AG04450 (cell line): ENCODE data around the gene VAC14. TPM values are rescaled to one million over a fixed set of nuclear protein-coding genes. Genes with fewer than 3 reads are reported as not detected.

Source experiments
- CTCF ChIA-PET: fragments of 300-600, 350-600 bp; formaldehyde crosslinking; extraction: SDS; loops from one replicate; lab custom pipeline; 2022; ENCODE audit warnings: antibody characterized with exemption, inconsistent platforms; lab: Charles Lee
- POLR2A ChIA-PET: fragments of 350-600 bp; formaldehyde crosslinking; extraction: SDS; loops from one replicate; lab custom pipeline; 2021; ENCODE audit warnings: antibody characterized with exemption, inconsistent platforms; lab: Yijun Ruan, JAX
- DNase-seq: peaks from one replicate; pipeline ENCODE4 v3.0.0-alpha.2; 2011; ENCODE audit warnings: low read depth, low spot score
- H3K27ac ChIP-seq: one replicate; pipeline ENCODE4 v1.5.1; 2012; ENCODE audit warnings: low read depth, low read length, control low read depth
- H3K27me3 ChIP-seq: one replicate; pipeline ENCODE4 v1.6.0; 2012; ENCODE audit warnings: low read length; ENCODE audit not compliant: control insufficient read depth, insufficient read depth
- H3K4me3 ChIP-seq: 2 replicates; pipeline ENCODE4 v1.5.1; 2011; ENCODE audit warnings: mild to moderate bottlenecking, low read depth, low read length, control low read depth
- H3K9me3 ChIP-seq: 2 replicates; pipeline ENCODE4 v1.5.1; 2012; ENCODE audit warnings: low read length; ENCODE audit not compliant: control insufficient read depth, insufficient read depth
- polyA plus RNA-seq: library from polyadenylated mRNA; depleted of rRNA; stranded (reverse); fragments of >200 nt; gene quantifications from 2 replicates; pipeline ENCODE4 v1.2.3, GENCODE V29; 2011
- TF ChIP-seq, protein P1 (sequence below): IDR thresholded peaks from 2 replicates; pipeline ENCODE4 v1.5.1; 2011; ENCODE audit warnings: low read depth, low read length, control low read depth, inconsistent platforms

Gene VAC14
- polyA plus RNA-seq, 1 experiment, result 30.2 TPM

DNA sequence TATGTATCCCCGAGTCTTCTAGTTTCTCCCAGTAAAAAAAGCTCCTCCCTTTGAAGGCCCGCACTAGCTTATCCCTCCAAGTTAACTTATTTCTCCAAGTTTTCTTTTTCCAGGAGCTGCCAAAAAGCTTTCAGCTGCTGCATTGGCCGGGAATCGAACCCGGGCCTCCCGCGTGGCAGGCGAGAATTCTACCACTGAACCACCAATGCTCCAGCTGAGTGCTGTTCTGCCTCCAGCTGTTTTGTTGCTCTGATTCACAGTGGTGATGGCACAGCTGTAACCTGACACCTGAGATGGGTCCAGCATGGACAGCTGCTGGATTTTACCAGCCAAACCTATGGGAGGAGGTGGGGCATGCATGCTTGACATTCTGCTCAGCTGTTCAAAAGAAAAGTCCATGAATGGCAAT, 22.1 kb downstream of the VAC14 start:
- peak; percentile 89 for DNase-seq
- Histone ChIP-seq H3K27ac (peak overlapping the region; percentile 68), H3K4me3 (no peak overlapping the region), H3K9me3 (peaks cover 8% of the 10 kb centered on the region), H3K27me3 (no peaks in the 10 kb centered on the region)
- ChIA-PET CTCF (interaction anchor here (1.2 to 2.3 kb wide), 2 partner anchors 9 to 533 kb away, joined by 3 to 10 read pairs; no protein-coding TSS in a partner anchor), POLR2A (interaction anchor here (0.6 to 1.1 kb wide), 4 partner anchors 18 to 689 kb away, joined by 3 to 5 read pairs (median 4); partner anchors contain the start of gene VAC14)
- TF ChIP-seq, protein P1, sequence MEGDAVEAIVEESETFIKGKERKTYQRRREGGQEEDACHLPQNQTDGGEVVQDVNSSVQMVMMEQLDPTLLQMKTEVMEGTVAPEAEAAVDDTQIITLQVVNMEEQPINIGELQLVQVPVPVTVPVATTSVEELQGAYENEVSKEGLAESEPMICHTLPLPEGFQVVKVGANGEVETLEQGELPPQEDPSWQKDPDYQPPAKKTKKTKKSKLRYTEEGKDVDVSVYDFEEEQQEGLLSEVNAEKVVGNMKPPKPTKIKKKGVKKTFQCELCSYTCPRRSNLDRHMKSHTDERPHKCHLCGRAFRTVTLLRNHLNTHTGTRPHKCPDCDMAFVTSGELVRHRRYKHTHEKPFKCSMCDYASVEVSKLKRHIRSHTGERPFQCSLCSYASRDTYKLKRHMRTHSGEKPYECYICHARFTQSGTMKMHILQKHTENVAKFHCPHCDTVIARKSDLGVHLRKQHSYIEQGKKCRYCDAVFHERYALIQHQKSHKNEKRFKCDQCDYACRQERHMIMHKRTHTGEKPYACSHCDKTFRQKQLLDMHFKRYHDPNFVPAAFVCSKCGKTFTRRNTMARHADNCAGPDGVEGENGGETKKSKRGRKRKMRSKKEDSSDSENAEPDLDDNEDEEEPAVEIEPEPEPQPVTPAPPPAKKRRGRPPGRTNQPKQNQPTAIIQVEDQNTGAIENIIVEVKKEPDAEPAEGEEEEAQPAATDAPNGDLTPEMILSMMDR, result no peak

DNA sequence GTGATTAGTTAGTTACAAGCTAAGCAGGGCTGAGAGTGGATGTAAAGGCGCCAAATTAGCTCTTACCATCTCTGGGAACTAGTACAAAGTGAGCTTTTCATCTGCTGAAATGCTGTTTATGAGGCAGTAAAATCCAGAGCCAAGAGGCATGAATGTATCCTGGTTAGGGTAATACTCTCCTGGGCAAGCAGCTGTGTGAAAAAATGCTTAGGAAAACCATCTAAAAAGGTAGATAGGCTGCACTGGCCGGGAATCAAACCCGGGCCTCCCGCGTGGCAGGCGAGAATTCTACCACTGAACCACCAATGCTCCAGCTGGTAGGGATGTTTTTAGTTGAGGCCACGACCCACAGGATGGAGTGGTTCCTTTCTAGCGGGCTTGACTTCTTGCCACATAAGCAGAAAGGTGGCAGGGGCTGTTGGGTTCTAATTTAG, 23.0 kb downstream of the VAC14 start:
- DNase-seq, result no peak
- H3K4me3 ChIP-seq, result no peak overlapping the region

DNA sequence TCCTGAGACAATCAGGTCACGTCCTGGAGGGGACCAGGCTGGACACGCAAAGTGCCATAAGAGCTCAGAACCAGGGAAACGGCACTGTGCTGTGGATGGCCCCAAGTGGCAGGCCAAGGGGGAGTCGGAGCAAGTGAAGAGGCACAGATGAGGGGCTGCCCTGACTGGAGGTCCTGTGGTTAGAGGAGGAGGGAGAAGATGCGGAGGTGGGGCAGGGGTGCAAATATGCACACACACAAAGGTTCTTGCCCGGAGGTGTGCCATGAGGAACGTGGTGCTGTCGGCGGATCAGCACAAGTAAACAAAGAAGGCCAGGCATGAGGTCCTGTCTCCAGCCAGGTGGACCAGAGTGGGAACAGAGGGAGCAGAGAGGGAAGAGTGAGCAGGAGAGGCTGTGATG, 23.5 kb downstream of the VAC14 start:
- DNase-seq, result no peak
- Histone ChIP-seq H3K4me3 (no peak overlapping the region), H3K9me3 (peaks cover 8% of the 10 kb centered on the region), H3K27me3 (no peaks in the 10 kb centered on the region), H3K27ac (peak overlapping the region; percentile 52)
- ChIA-PET CTCF (no interaction called here), POLR2A (no interaction called here)
- TF ChIP-seq, protein P1, result no peak

More for the DNA sequence above, 23.0 kb downstream of the VAC14 start:
- Histone ChIP-seq H3K27ac (peak overlapping the region; percentile 52), H3K9me3 (peaks cover 8% of the 10 kb centered on the region), H3K27me3 (no peaks in the 10 kb centered on the region)
- TF ChIP-seq, protein P1, result no peak
- POLR2A ChIA-PET, result no interaction called here
- CTCF ChIA-PET, result interaction anchor here (1.2 kb wide), 1 partner anchor 534 kb away, joined by 3 read pairs; no protein-coding TSS in a partner anchor

DNA sequence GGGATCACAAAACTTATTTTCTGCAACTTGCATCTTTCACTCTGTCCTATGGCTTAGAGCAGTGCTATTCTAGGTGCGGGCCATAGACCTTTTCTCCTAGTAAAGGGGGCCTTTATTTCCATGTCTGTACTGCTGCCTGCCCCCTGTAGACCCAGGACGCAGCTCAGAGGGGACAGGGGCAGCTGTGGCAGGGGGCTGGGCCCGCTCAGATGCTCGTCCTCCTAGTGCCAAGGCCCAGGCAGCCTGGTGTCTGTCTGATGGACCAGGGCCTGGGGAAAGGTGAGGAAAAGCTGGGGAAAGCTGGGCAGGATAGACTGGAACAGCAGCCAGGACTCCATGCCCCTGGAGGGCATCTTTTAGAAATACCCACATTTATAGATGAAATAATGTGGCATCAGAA, 25.6 kb downstream of the VAC14 start:
- ChIA-PET CTCF (interaction anchor here (1.4 kb wide), 2 partner anchors 8 to 96 kb away, joined by 4 read pairs; no protein-coding TSS in a partner anchor), POLR2A (interaction anchor here (0.6 kb wide), 1 partner anchor 88 kb away, joined by 3 read pairs; no protein-coding TSS in a partner anchor)
- TF ChIP-seq, protein P1, result no peak
- no peak for DNase-seq
- H3K4me3 ChIP-seq, result no peak overlapping the region
- no peaks in the 10 kb centered on the region for H3K9me3 ChIP-seq
- no peaks in the 10 kb centered on the region for H3K27me3 ChIP-seq
- no peak overlapping the region for H3K27ac ChIP-seq

DNA sequence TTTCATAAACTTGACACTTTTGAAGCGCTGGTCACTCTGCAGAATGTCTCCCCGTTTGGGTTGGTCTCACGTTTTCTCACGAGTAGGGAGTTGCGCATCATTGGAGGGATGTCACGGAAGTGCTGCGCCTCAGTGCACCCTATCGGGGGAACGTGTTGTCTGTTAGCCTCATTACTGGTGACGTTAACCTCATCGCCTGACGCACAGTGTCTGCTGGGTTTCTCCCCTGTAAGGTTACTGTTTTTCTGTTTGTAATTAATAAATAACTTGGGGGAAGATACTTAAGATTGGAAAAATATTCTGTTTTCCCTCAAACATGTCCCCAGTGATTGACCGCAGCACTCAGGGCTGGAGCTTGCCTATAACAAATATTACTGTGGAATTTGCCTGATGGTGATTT, 26.7 kb downstream of the VAC14 start:
- Histone ChIP-seq H3K27me3 (no peaks in the 10 kb centered on the region), H3K27ac (no peak overlapping the region), H3K4me3 (no peak overlapping the region), H3K9me3 (no peaks in the 10 kb centered on the region)
- TF ChIP-seq, protein P1, result no peak
- DNase-seq, result no peak
- POLR2A ChIA-PET, result no interaction called here
- CTCF ChIA-PET, result no interaction called here
